ENCODE measurements around the gene PEX3. TPM values are rescaled to one million over a fixed set of nuclear protein-coding genes. Genes with fewer than 3 reads are reported as not detected.

PEX3 gene
- total and polyA plus RNA-seq, 10 donors: 9.0 to 21.2 (median 14.4) TPM

- intact Hi-C loops (cut with DNase I; ENCODE audit: low total_unique reads): no loop called here
- DNase-seq: no peak
- no peaks in the 10 kb centered on the region for H3K27me3 ChIP-seq (replicated peaks in 1 of 7)
- no peaks in the 10 kb centered on the region for H3K36me3 ChIP-seq
- no peaks in the 10 kb centered on the region for H3K4me1 ChIP-seq
- H3K27ac ChIP-seq: no peak overlapping the region
- no peak overlapping the region for H3K4me3 ChIP-seq
- TF ChIP-seq POLR2AphosphoS5 (IDR thresholded peaks at IDR 0.05) (no peak), CTCF (IDR thresholded peaks at IDR 0.05 in 8 of 11, conservative IDR thresholded peaks at IDR 0.05 in 3 of 11) (no peak), POLR2A (IDR thresholded peaks at IDR 0.05) (no peak)
- H3K9me3 ChIP-seq: peaks cover 0 to 6% (median 0%) of the 10 kb centered on the region in 8 donors
Observed at GRCh38 chr6:143408787-143409162, 41.8 kb upstream of the PEX3 start.

GRCh38 chr6:143410859-143411270 is 39.7 kb upstream of the PEX3 start:
- no peaks in the 10 kb centered on the region for H3K36me3 ChIP-seq
- intact Hi-C loops (cut with DNase I; ENCODE audit: low total_unique reads): no loop called here
- no peak overlapping the region for H3K4me3 ChIP-seq
- WGBS, 5 donors: 84 to 95% (median 92%) methylated on average over 1 of the region's 1 CpG
- H3K27ac ChIP-seq: no peak overlapping the region
- H3K9me3 ChIP-seq: peaks cover 0 to 6% (median 0%) of the 10 kb centered on the region in 8 donors
- no peak for DNase-seq
- no peaks in the 10 kb centered on the region for H3K4me1 ChIP-seq
- no peaks in the 10 kb centered on the region for H3K27me3 ChIP-seq (replicated peaks in 1 of 7)
- no peak for TF ChIP-seq POLR2AphosphoS5 (IDR thresholded peaks at IDR 0.05)
- no peak for TF ChIP-seq CTCF (IDR thresholded peaks at IDR 0.05 in 8 of 11, conservative IDR thresholded peaks at IDR 0.05 in 3 of 11)
- TF ChIP-seq POLR2A (IDR thresholded peaks at IDR 0.05): no peak

GRCh38 chr6:143414769-143415168 is 35.8 kb upstream of the PEX3 start:
- Histone ChIP-seq H3K9me3 (no peaks in the 10 kb centered on the region), H3K27me3 (replicated peaks in 1 of 7) (no peaks in the 10 kb centered on the region), H3K27ac (no peak overlapping the region), H3K4me3 (no peak overlapping the region), H3K36me3 (no peaks in the 10 kb centered on the region), H3K4me1 (no peaks in the 10 kb centered on the region)
- intact Hi-C loops (cut with DNase I; ENCODE audit: low total_unique reads): no loop called here
- WGBS, 5 donors: 90 to 95% (median 94%) methylated on average over 3 of the region's 3 CpGs
- DNase-seq: no peak
- TF ChIP-seq CTCF (IDR thresholded peaks at IDR 0.05 in 8 of 11, conservative IDR thresholded peaks at IDR 0.05 in 3 of 11): no peak
- TF ChIP-seq POLR2A (IDR thresholded peaks at IDR 0.05): no peak
- TF ChIP-seq POLR2AphosphoS5 (IDR thresholded peaks at IDR 0.05): no peak

- no peaks in the 10 kb centered on the region for H3K9me3 ChIP-seq
- WGBS, 5 donors: 84 to 94% (median 94%) methylated on average over 6 of the region's 6 CpGs
- H3K27ac ChIP-seq: no peak overlapping the region
- no peaks in the 10 kb centered on the region for H3K4me1 ChIP-seq
- no peak for TF ChIP-seq POLR2A (IDR thresholded peaks at IDR 0.05)
- no peak for TF ChIP-seq POLR2AphosphoS5 (IDR thresholded peaks at IDR 0.05)
- TF ChIP-seq CTCF (IDR thresholded peaks at IDR 0.05 in 8 of 11, conservative IDR thresholded peaks at IDR 0.05 in 3 of 11): no peak
- H3K27me3 ChIP-seq (replicated peaks in 1 of 7): no peaks in the 10 kb centered on the region
- no peaks in the 10 kb centered on the region for H3K36me3 ChIP-seq
- H3K4me3 ChIP-seq: no peak overlapping the region
- DNase-seq: no peak
- intact Hi-C loops (cut with DNase I; ENCODE audit: low total_unique reads): no loop called here
Observed at GRCh38 chr6:143419526-143419925, 31.1 kb upstream of the PEX3 start.
